ES-I3 (cell line): ENCODE data around the gene BRS3.

Experiments
- H3K36me3 ChIP-seq: 2 replicates; pipeline ENCODE4 v1.6.1; 2013; ENCODE audit warnings: mild to moderate bottlenecking, low read length, control low read depth, moderate library complexity; ENCODE audit not compliant: insufficient read depth
- H3K4me1 ChIP-seq: 2 replicates; pipeline ENCODE4 v1.6.1; 2013; ENCODE audit warnings: mild to moderate bottlenecking, control low read depth, low read length; ENCODE audit not compliant: insufficient read depth
- H3K9ac ChIP-seq: 2 replicates; pipeline ENCODE4 v1.6.1; 2013; ENCODE audit warnings: low read depth, mild to moderate bottlenecking, low read length, moderate library complexity
- H3K9me3 ChIP-seq: 2 replicates; pipeline ENCODE4 v1.6.1; 2013; ENCODE audit warnings: mild to moderate bottlenecking, low read length, moderate library complexity; ENCODE audit not compliant: control insufficient read depth, insufficient read depth

BRS3 gene

DNA sequence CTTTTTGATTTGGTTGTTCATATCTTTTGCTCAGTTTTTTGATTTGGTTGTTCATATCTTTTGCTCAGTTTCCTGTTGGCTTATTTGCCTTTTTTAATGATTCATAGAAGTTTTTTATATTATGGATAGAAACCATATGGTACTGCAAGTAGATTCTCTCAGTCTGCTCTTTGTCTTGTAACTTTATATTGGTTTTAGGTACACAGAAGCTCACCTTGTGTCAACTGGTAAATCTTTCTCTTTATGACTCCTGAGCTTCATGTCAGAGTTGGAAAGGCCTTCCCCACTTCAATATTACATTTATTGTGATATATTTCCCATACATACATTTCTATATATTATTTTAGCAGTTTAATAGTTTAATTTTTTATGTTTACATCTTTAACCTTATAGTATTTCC, 36.0 kb downstream of the BRS3 start:
- Histone ChIP-seq H3K4me1 (no peaks in the 10 kb centered on the region), H3K36me3 (no peaks in the 10 kb centered on the region)

DNA sequence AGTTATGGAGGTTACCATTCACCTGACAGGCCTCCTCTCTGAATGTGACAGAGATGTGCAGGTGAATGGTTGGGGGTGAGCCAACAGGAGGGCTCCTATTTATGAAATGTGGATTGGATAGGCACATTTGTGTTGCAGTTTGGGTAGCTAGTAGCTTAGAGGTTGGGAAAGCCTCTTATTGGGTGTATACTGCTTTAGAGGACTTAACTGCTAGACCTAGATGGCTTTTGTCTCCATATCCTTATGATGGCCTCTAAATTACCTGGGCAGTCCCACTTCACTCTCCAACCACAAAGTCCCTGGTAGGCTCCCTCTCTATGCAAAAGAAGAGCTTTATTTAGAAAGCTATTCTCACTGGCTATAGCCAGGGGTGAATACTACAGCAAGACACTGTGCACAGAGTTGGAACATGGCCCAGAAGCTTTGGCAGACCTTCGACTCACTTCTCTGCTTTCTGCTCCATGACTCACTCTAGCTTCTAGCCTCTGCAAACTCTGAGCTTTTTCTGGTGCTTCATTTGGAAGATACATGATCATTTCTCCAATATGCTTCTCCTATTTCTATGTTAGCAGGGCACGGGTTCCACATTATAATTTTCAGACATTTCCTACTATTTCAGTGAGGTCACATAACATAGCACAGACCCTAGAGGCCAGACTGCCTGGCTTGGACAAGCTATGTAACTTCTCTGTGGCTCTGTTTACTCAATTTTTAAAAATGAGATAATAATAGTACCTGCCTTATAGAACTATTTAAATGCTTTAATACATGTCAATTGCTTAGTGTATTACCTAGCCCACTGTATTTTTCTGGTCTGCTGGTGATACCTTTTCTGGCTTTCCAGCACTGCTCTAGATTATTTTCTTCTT, 38.2 kb downstream of the BRS3 start:
- H3K4me1 ChIP-seq: no peaks in the 10 kb centered on the region
- H3K36me3 ChIP-seq: no peaks in the 10 kb centered on the region
- H3K9ac ChIP-seq: no peak overlapping the region
- H3K9me3 ChIP-seq: no peaks in the 10 kb centered on the region

More for the DNA sequence above, 36.0 kb downstream of the BRS3 start:
- no peak overlapping the region for H3K9ac ChIP-seq
- no peaks in the 10 kb centered on the region for H3K9me3 ChIP-seq

GRCh38 chrX:136528645-136529315, 41.0 kb downstream of the BRS3 start:
- Histone ChIP-seq H3K9ac (no peak overlapping the region), H3K9me3 (no peaks in the 10 kb centered on the region), H3K36me3 (no peaks in the 10 kb centered on the region), H3K4me1 (no peaks in the 10 kb centered on the region)

DNA sequence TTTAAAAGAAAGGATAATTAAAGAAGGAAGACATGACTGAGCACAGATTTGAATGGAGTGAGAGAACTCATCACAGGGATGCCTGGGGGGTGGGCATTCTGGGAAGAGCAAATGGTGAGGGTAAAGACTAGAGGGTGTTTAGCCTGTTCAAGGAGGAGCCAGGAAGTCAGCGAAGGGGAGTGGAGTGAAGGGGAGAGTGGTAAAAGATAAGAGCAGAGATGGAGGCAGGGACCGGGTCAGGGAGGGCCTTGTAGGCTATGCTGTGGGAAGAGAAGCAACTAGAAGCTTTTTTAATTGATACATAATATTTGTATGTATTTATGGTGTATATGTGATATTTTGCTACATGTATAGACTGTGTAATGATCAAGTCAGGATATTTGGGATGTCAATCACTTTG, 42.0 kb downstream of the BRS3 start:
- H3K4me1 ChIP-seq: no peaks in the 10 kb centered on the region
- H3K9ac ChIP-seq: no peak overlapping the region
- no peaks in the 10 kb centered on the region for H3K36me3 ChIP-seq
- H3K9me3 ChIP-seq: no peaks in the 10 kb centered on the region

GRCh38 chrX:136531951-136532350, 44.2 kb downstream of the BRS3 start, which contains the start of gene VGLL1:
TSS of gene VGLL1 (plus strand) at chrX:136532215. CDS start at chrX:136536021, 3,806 bp downstream.
- Histone ChIP-seq H3K36me3 (no peaks in the 10 kb centered on the region), H3K4me1 (no peaks in the 10 kb centered on the region), H3K9me3 (no peaks in the 10 kb centered on the region), H3K9ac (no peak within 1 kb of the TSS)

DNA sequence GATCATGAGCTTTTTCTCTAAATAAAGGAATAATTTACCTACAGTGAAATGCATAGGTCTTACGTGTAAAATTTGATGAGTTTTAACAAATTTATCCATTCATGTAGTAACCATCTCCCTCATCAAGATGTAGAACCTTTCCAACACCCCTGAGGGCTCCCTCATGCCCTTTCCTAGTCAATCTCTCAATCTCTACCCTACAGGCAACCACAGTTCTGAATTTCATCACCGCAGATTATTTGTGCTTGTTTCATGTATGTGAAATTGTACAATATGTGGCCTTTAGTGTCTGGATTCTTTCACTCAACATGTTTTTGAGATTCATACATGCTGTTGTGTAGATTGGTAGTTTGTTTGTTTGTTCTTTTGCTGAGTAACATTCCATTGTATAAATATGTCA, 46.4 kb downstream of the BRS3 start:
- no peaks in the 10 kb centered on the region for H3K9me3 ChIP-seq
- H3K36me3 ChIP-seq: no peaks in the 10 kb centered on the region
- no peak overlapping the region for H3K9ac ChIP-seq
- H3K4me1 ChIP-seq: no peaks in the 10 kb centered on the region

GRCh38 chrX:136538811-136539210, 51.1 kb downstream of the BRS3 start:
- Histone ChIP-seq H3K9me3 (no peaks in the 10 kb centered on the region), H3K4me1 (no peaks in the 10 kb centered on the region), H3K9ac (no peak overlapping the region), H3K36me3 (no peaks in the 10 kb centered on the region)

GRCh38 chrX:136540226-136540625, 52.5 kb downstream of the BRS3 start:
- Histone ChIP-seq H3K36me3 (no peaks in the 10 kb centered on the region), H3K9ac (no peak overlapping the region), H3K4me1 (no peaks in the 10 kb centered on the region), H3K9me3 (no peaks in the 10 kb centered on the region)

GRCh38 chrX:136541294-136541693, 53.5 kb downstream of the BRS3 start:
- Histone ChIP-seq H3K36me3 (no peaks in the 10 kb centered on the region), H3K9me3 (no peaks in the 10 kb centered on the region)

DNA sequence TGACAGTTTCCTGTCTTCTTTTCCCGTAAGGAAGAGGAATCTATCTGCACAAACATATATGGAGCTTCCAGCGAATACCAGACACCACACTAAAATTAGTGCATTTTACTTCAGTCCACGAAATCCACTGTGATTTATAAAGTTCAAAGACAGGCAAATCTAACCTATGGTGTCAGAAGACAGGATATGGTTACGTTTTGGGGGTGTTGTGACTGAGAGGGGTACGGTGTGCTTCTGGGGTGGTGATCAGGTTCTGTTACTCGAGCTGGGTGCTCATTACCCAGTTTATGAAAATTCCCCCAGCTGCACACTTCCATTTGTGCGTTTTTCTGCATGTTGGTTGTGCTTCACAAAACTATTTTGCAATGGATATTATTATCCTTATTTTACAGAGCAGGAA, 54.5 kb downstream of the BRS3 start:
- Histone ChIP-seq H3K9me3 (no peaks in the 10 kb centered on the region), H3K9ac (no peak overlapping the region), H3K36me3 (no peaks in the 10 kb centered on the region), H3K4me1 (no peaks in the 10 kb centered on the region)

More at GRCh38 chrX:136541294-136541693, 53.5 kb downstream of the BRS3 start:
- Histone ChIP-seq H3K9ac (no peak overlapping the region), H3K4me1 (no peaks in the 10 kb centered on the region)
